ENCODE results near the gene TAGLN. TPM values are rescaled to one million over a fixed set of nuclear protein-coding genes. Genes with fewer than 3 reads are reported as not detected.

TAGLN gene
- total and polyA plus RNA-seq, 8 donors = 575 to 3,801 (median 2,089) TPM

- Histone ChIP-seq H3K4me1 (peaks cover 22 to 70% (median 61%) of the 10 kb centered on the region in 4 donors), H3K27ac (peak overlapping the region; percentile 62 to 94 (median 89)), H3K27me3 (no peaks in the 10 kb centered on the region), H3K4me3 (peak overlapping the region in 3 of 4 donors; percentile 54 to 59 (median 54)), H3K36me3 (peaks cover 17 to 59% (median 47%) of the 10 kb centered on the region in 4 donors), H3K9me3 (no peaks in the 10 kb centered on the region)
- TF ChIP-seq CTCF (IDR thresholded peaks at IDR 0.05) (no peak), EP300 (IDR thresholded peaks at IDR 0.05) (no peak), POLR2AphosphoS5 (IDR thresholded peaks at IDR 0.05) (no peak), POLR2A (IDR thresholded peaks at IDR 0.05) (no peak)
- intact Hi-C loops (cut with DNase I; ENCODE audit: low total_unique reads) = no loop called here
- 58 to 75% (median 70%) methylated on average over 3 to 4 of the region's 4 CpGs for WGBS, 5 donors
- no peak for DNase-seq
Observed at GRCh38 chr11:117198613-117199012, 557 bp upstream of the TAGLN start.

GRCh38 chr11:117199916-117200812 lies 994 bp downstream of the TAGLN start:
- intact Hi-C loops (cut with DNase I; ENCODE audit: low total_unique reads) = no loop called here
- Histone ChIP-seq H3K4me3 (peak overlapping the region; percentile 40 to 59 (median 54)), H3K4me1 (peaks cover 22 to 82% (median 62%) of the 10 kb centered on the region in 4 donors), H3K27me3 (no peaks in the 10 kb centered on the region), H3K9me3 (no peaks in the 10 kb centered on the region), H3K36me3 (peaks cover 19 to 60% (median 51%) of the 10 kb centered on the region in 4 donors), H3K27ac (peak overlapping the region; percentile 59 to 94 (median 89))
- no peak for TF ChIP-seq POLR2AphosphoS5 (IDR thresholded peaks at IDR 0.05)
- TF ChIP-seq CTCF (IDR thresholded peaks at IDR 0.05) = no peak
- no peak for TF ChIP-seq EP300 (IDR thresholded peaks at IDR 0.05)
- TF ChIP-seq POLR2A (IDR thresholded peaks at IDR 0.05) = no peak
- DNase-seq = no peak
- WGBS, 5 donors = 46 to 63% (median 58%) methylated on average over 11 to 13 of the region's 13 CpGs

- H3K36me3 ChIP-seq = peaks cover 17 to 58% (median 48%) of the 10 kb centered on the region in 4 donors
- peaks cover 22 to 81% (median 61%) of the 10 kb centered on the region in 4 donors for H3K4me1 ChIP-seq
- WGBS, 5 donors = 51 to 78% (median 74%) methylated on average over 11 to 12 of the region's 12 CpGs
- H3K27ac ChIP-seq = peak overlapping the region; percentile 59 to 94 (median 89)
- H3K27me3 ChIP-seq = no peaks in the 10 kb centered on the region
- DNase-seq = no peak
- TF ChIP-seq EP300 (IDR thresholded peaks at IDR 0.05) = no peak
- TF ChIP-seq POLR2AphosphoS5 (IDR thresholded peaks at IDR 0.05) = no peak
- no peak for TF ChIP-seq CTCF (IDR thresholded peaks at IDR 0.05)
- no peak for TF ChIP-seq POLR2A (IDR thresholded peaks at IDR 0.05)
- intact Hi-C loops (cut with DNase I; ENCODE audit: low total_unique reads) = no loop called here
- peak overlapping the region; percentile 40 to 59 (median 54) for H3K4me3 ChIP-seq
- no peaks in the 10 kb centered on the region for H3K9me3 ChIP-seq
Observed at GRCh38 chr11:117200813-117201657, 1.9 kb downstream of the TAGLN start.
